Uterus (tissue), 2 donors: Measurements from ENCODE around the gene TPMT.

Source experiments
- POLR2A ChIP-seq, 2 donors: fragments of 450-650 bp; IDR thresholded peaks; one replicate each; pipeline ENCODE4 v1.6.1; 2016; ENCODE audit warnings: antibody characterized with exemption in 2 of 2, mild to moderate bottlenecking in 1 of 2, moderate library complexity in 1 of 2
- TF ChIP-seq, protein P1 (sequence below), 4 experiments: fragments of 200-600 bp in 2 of 4; fragments of 450-650 bp in 2 of 4; sonication (generic) in 2 of 4; IDR thresholded peaks; one replicate each; pipeline ENCODE4 v1.5.1; 2016 to 2019; ENCODE audit warnings: antibody characterized with exemption in 4 of 4, mild to moderate bottlenecking in 2 of 4, moderate library complexity in 1 of 4

DNA sequence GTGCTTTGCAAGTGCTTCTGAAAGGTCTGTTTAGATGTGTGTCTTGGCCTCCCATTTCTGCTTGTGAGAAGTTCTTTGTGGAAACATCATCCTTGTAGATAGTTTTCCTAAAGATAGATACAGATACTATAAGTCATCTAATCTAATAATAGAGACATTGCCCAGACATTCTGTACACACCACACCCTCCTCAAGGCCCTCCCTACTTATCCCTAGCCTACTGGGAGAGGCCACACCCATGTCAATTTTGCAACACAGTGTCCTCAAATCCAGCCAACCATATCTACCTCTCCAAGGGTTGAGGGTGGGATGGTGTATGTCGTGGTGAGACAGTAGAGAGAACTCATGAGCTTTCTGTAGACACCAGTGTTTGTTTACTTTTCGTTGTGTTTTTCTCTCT is 6.6 kb upstream of the TPMT start:
- TF ChIP-seq, protein P1, sequence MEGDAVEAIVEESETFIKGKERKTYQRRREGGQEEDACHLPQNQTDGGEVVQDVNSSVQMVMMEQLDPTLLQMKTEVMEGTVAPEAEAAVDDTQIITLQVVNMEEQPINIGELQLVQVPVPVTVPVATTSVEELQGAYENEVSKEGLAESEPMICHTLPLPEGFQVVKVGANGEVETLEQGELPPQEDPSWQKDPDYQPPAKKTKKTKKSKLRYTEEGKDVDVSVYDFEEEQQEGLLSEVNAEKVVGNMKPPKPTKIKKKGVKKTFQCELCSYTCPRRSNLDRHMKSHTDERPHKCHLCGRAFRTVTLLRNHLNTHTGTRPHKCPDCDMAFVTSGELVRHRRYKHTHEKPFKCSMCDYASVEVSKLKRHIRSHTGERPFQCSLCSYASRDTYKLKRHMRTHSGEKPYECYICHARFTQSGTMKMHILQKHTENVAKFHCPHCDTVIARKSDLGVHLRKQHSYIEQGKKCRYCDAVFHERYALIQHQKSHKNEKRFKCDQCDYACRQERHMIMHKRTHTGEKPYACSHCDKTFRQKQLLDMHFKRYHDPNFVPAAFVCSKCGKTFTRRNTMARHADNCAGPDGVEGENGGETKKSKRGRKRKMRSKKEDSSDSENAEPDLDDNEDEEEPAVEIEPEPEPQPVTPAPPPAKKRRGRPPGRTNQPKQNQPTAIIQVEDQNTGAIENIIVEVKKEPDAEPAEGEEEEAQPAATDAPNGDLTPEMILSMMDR (IDR thresholded peaks at IDR 0.05): no peak
- no peak for TF ChIP-seq POLR2A (IDR thresholded peaks at IDR 0.05)
